Activated naive CD8-positive, alpha-beta T cell (primary cell): Measurements from ENCODE around the gene TTLL12.
"Not testable (repeated sequence)": the region's sequence is repeated elsewhere in the genome, so short reads cannot be mapped to it uniquely, and the experiment has no call there.

Source experiments
- H3K27ac Mint-ChIP-seq: one replicate; pipeline ENCODE4 v1.8.0; 2021; ENCODE audit warnings: mixed read lengths
- H3K27me3 Mint-ChIP-seq: one replicate; pipeline ENCODE4 v1.8.0; 2021; ENCODE audit warnings: mixed read lengths
- H3K36me3 Mint-ChIP-seq: one replicate; pipeline ENCODE4 v1.8.0; 2021; ENCODE audit warnings: mixed read lengths
- H3K4me1 Mint-ChIP-seq: one replicate; pipeline ENCODE4 v1.8.0; 2021; ENCODE audit warnings: low read depth, mixed read lengths
- H3K4me3 Mint-ChIP-seq: one replicate; pipeline ENCODE4 v1.8.0; 2021; ENCODE audit warnings: mild to moderate bottlenecking, mixed read lengths
- H3K9me3 Mint-ChIP-seq: one replicate; pipeline ENCODE4 v1.8.0; 2021; ENCODE audit warnings: low read depth, mixed read lengths

The TTLL12 gene

DNA sequence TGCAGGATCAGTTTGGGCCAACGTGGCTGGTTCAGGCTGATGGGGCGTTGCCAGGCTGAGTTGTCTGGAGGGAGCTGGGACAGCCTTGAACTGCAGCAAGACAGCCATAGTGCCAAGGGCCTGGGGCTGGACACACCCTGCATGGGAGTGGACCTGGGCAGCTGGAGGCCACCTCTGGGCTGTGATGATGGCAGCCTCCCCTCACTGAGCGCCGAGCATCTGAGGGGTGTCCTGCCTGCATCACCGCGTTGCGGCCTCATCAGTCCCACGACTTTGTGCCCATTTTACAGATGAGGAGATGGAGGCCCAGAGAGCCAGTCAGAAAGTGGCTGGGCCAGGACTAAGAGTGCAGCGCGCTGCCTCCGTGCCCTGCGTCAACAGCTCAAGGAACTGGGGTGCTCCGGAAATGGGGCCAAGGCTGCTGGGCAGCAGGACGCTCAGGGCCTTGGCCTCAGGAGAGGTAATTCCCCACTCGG, 36.2 kb downstream of the TTLL12 start:
- no peaks in the 10 kb centered on the region for H3K36me3 Mint-ChIP-seq
- H3K27ac Mint-ChIP-seq: peak overlapping the region; percentile 88
- no peaks in the 10 kb centered on the region for H3K9me3 Mint-ChIP-seq
- peak overlapping the region; percentile 93 for H3K4me3 Mint-ChIP-seq
- no peaks in the 10 kb centered on the region for H3K27me3 Mint-ChIP-seq
- peaks cover 20% of the 10 kb centered on the region for H3K4me1 Mint-ChIP-seq

DNA sequence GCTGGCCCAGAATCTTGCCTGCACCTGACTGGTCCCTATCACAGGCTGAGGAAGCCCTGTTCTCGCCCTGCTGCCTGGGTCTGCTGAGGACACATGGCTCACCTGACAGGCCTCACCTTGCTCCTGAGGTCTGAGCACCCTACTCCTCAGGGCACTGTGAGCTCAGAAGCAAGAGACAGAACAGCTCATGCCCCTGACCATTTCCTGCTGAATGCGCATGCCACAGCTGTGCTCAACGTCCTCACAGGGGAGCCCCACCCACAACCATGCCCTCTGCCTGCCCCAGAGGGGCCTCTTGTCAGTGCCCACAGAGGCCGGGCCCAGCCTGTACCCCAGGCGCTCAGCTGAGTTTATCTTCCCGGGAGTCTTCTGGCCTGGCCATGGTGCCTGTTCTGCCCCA, 38.4 kb downstream of the TTLL12 start:
- Mint-ChIP-seq H3K9me3 (no peaks in the 10 kb centered on the region), H3K4me1 (peaks cover 19% of the 10 kb centered on the region), H3K4me3 (no peak overlapping the region), H3K27ac (no peak overlapping the region), H3K27me3 (no peaks in the 10 kb centered on the region), H3K36me3 (no peaks in the 10 kb centered on the region)

DNA sequence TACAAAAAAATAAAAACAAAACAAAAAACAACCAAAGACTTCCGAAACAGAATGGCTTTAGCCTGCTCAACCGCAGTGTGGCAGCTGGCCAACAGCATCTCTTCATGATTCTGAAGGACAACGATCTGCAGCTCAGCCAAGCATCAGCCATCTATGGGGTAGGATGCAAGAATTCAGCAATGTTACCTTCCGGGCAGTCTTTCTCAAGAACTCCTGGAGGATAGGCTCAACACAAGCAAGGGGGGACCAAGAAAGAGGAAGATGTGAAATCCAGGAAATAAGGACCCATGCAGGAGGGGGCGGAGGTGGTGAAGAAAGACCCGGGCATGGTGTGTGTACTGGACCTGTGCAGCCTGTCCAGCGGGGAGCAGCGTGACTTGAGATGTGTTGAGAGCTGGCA, 39.1 kb downstream of the TTLL12 start:
- Mint-ChIP-seq H3K4me3 (no peak overlapping the region), H3K36me3 (no peaks in the 10 kb centered on the region), H3K27me3 (no peaks in the 10 kb centered on the region), H3K4me1 (peaks cover 20% of the 10 kb centered on the region), H3K9me3 (no peaks in the 10 kb centered on the region), H3K27ac (no peak overlapping the region)

DNA sequence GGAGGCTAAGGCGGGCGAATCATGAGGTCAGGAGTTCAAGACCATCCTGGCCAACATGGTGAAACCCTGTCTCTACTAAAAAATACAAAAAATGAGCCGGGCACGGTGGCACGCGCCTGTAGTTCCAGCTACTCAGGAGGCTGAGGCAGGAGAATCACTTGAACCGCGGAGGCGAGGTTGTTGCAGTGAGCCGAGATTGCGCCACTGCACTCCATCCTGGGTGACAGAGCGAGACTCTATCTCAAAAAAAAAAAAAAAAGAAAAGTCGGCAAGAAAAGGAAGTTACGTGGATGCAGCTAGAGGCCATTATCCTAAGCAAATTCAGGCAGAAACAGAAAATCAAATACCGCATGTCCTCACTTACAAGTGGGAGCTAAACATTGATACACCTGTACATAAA, 40.6 kb downstream of the TTLL12 start:
- H3K9me3 Mint-ChIP-seq, H3K27ac Mint-ChIP-seq, H3K27me3 Mint-ChIP-seq, H3K36me3 Mint-ChIP-seq, H3K4me3 Mint-ChIP-seq: not testable (repeated sequence)
- peaks cover 23% of the 10 kb centered on the region for H3K4me1 Mint-ChIP-seq

DNA sequence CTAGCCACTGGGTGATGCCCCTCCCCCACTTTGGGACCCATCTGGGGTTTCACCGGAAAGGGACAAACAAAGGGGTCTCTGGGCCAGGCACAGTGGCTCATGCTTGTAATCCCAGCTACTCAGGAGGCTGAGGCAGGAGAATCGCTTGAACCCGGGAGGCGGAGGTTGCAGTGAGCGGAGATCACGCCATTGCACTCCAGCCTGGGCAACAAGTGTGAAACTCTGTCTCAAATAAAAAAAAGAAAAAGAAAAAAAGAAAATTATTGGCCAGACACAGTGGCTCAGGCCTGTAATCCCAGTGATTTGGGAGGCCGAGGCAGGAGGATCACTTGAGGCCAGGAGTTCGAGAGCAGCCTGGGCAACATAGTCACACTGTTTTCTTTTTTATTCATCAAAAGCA, 41.6 kb downstream of the TTLL12 start:
- H3K4me1 Mint-ChIP-seq: peaks cover 24% of the 10 kb centered on the region
- not testable (repeated sequence) for H3K27ac Mint-ChIP-seq, H3K4me3 Mint-ChIP-seq, H3K9me3 Mint-ChIP-seq, H3K36me3 Mint-ChIP-seq, H3K27me3 Mint-ChIP-seq

DNA sequence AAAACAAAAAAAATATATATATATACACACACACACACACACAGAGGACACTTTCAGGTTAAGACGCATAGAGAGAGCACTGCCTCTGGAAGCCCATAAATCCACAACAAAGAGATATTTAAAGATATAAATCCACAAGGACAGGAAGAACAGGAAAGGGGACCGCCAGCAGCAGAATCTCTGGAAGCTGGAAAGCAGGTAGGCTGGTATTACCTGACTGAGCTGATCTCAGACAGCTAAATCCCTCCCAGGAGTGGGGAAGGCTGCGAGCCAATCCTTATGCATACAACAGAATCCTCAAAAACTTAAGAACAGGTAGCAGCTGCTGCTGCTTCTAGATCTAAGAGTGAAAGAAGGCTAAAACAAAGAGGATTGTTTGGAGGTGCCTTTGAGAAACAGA, 42.0 kb downstream of the TTLL12 start:
- no peaks in the 10 kb centered on the region for H3K27me3 Mint-ChIP-seq
- H3K36me3 Mint-ChIP-seq: peaks cover 3% of the 10 kb centered on the region
- no peak overlapping the region for H3K27ac Mint-ChIP-seq
- H3K4me3 Mint-ChIP-seq: no peak overlapping the region
- H3K4me1 Mint-ChIP-seq: peaks cover 26% of the 10 kb centered on the region
- H3K9me3 Mint-ChIP-seq: no peaks in the 10 kb centered on the region

DNA sequence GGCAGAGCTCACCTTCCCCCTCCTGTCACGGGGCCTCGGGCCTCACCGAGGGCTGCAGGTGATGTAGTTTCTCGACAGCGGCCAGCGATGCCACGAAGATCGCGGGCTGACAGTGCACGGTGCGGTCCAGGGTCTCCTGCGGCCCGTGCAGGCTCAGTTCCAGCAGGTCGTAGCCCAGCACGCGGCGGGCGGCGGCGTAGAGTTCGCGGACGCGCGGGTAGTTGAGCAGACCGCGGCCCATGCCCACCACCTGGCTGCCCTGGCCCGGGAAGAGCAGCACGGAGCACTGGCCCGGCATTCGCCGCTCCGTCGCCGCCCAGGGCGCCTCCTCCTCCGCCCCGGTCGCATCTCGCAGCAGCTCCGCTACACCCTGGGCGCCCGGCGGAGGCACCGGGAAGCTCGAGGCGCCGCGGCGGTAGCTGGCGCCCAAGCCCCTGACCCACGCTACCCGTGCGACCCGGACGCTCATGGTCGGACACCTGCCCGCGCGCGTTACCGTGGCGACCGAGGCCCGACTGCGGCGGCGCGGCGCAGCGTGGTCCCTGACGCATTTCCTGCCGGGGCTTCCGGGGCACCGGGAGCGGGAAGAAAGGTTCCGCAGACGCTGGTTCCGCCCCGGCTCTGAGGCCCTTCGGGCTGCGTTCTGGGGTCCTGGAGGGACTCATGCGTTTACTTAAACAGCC, 43.9 kb downstream of the TTLL12 start, which contains the start of gene MCAT:
TSS of gene MCAT (minus strand) at position 519 of the 683 bp plus-strand sequence. CDS start at position 469, 50 bp downstream.
- Mint-ChIP-seq H3K27me3 (no peaks in the 10 kb centered on the region), H3K36me3 (peaks cover 3% of the 10 kb centered on the region), H3K4me3 (peak within 1 kb of the TSS; percentile 88), H3K9me3 (no peaks in the 10 kb centered on the region), H3K27ac (peak within 1 kb of the TSS; percentile 92), H3K4me1 (peaks cover 26% of the 10 kb centered on the region)

DNA sequence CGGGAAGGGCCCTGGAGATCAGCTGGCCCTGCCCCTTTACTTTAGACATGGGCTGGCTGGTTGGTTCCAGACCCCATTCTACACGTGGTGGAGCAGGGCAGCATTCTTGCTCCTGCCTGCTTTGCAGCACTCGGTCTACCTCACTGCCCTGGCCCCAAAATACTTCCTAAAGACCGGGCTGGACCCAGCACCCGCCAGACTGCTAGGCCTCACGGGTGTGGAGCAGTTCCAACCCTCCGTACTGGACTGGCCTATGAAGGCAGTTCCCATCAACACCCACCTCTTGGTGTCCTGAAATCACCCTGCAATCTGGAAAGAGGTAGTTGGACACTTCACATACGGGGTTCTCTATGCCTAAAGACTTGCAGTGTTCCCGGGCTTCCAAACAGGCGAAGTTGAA, 50.1 kb downstream of the TTLL12 start:
- H3K36me3 Mint-ChIP-seq: peaks cover 5% of the 10 kb centered on the region
- H3K27me3 Mint-ChIP-seq: no peaks in the 10 kb centered on the region
- H3K4me3 Mint-ChIP-seq: no peak overlapping the region
- no peak overlapping the region for H3K27ac Mint-ChIP-seq
- H3K9me3 Mint-ChIP-seq: no peaks in the 10 kb centered on the region
- H3K4me1 Mint-ChIP-seq: peaks cover 10% of the 10 kb centered on the region

DNA sequence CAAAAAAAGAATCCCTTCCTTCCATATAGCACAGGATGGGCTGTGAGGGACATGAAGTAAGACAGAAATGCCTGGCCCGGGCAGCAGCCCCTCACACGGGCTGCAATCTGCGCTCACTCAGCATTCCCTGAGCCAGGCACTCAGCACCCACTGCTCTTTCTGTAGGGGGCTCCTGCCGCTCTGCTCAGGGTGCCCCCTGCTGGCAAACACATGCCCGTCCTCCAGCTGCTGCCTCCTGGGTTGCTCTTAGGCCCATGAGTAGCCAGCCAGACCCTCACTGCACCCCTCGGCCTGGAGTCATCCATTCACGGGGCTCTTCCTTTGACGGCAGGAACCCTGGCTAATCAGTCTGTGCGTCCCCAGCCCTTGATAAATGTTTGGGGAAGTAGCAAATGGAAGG, 50.7 kb downstream of the TTLL12 start:
- Mint-ChIP-seq H3K9me3 (no peaks in the 10 kb centered on the region), H3K4me3 (no peak overlapping the region), H3K27me3 (no peaks in the 10 kb centered on the region), H3K36me3 (peaks cover 5% of the 10 kb centered on the region), H3K4me1 (peaks cover 7% of the 10 kb centered on the region), H3K27ac (no peak overlapping the region)

DNA sequence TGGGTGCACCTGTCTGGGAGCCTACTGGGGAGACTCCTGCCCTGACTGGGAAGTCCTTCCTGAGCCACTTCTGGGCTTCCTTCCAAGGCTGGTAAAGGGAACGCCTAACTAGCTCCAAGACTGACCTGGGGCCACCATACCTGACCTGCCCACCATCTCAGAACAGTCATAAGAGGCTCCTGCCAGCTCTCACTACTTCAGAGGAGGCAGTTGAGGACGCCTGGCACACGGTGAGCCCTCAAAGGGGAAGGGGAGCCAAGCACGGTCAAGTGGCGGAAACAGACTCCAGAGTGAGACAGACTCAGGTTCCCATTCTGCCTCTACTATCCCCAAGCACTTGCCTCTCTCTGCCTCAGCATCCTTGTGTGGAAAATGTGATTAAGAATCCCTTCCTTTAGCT, 51.4 kb downstream of the TTLL12 start:
- no peaks in the 10 kb centered on the region for H3K27me3 Mint-ChIP-seq
- peaks cover 2% of the 10 kb centered on the region for H3K36me3 Mint-ChIP-seq
- H3K4me3 Mint-ChIP-seq: no peak overlapping the region
- no peak overlapping the region for H3K27ac Mint-ChIP-seq
- peaks cover 2% of the 10 kb centered on the region for H3K4me1 Mint-ChIP-seq
- no peaks in the 10 kb centered on the region for H3K9me3 Mint-ChIP-seq

DNA sequence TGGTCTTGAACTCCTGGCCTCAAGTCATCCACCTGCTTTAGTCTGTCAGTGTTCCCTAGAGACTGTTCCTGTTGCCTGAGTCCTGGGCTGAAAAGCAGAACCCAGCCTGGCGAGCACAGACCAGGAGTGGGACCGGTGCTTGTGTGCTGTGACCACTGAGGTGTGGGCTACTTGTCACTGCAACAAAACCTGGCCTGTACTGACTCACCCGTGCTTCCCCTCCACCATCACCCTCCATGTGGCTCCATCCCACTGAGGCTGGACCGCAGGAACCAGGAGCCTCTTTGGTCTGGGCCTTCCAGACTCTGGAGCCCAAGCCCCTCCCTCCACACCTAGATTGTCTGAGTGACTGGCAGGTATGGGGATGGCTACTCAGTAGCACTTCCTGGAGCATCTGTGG, 52.4 kb downstream of the TTLL12 start:
- Mint-ChIP-seq H3K4me1 (no peaks in the 10 kb centered on the region), H3K27me3 (no peaks in the 10 kb centered on the region), H3K36me3 (peaks cover 2% of the 10 kb centered on the region), H3K27ac (no peak overlapping the region), H3K9me3 (no peaks in the 10 kb centered on the region), H3K4me3 (no peak overlapping the region)

DNA sequence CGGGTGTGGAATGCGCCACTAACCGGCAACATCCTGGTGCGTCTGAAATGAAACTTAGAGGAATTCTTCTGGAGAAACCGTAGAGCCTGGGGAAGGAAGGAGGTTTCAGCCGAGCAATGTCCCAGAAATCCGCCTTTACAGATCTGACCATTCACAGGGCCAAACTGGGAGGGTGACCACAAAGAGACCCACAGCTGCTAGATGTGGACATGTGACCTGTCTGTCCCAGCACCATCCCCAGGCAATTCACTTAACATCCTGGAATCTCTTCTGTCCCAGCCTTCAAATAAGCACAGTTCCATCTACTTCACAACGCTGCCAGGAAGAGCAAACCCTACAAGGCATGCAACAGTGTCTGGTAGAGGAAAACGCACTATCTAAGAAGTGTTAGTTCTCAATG, 53.5 kb downstream of the TTLL12 start:
- H3K36me3 Mint-ChIP-seq: peaks cover 2% of the 10 kb centered on the region
- no peak overlapping the region for H3K4me3 Mint-ChIP-seq
- H3K27ac Mint-ChIP-seq: no peak overlapping the region
- H3K4me1 Mint-ChIP-seq: no peaks in the 10 kb centered on the region
- H3K9me3 Mint-ChIP-seq: no peaks in the 10 kb centered on the region
- no peaks in the 10 kb centered on the region for H3K27me3 Mint-ChIP-seq

DNA sequence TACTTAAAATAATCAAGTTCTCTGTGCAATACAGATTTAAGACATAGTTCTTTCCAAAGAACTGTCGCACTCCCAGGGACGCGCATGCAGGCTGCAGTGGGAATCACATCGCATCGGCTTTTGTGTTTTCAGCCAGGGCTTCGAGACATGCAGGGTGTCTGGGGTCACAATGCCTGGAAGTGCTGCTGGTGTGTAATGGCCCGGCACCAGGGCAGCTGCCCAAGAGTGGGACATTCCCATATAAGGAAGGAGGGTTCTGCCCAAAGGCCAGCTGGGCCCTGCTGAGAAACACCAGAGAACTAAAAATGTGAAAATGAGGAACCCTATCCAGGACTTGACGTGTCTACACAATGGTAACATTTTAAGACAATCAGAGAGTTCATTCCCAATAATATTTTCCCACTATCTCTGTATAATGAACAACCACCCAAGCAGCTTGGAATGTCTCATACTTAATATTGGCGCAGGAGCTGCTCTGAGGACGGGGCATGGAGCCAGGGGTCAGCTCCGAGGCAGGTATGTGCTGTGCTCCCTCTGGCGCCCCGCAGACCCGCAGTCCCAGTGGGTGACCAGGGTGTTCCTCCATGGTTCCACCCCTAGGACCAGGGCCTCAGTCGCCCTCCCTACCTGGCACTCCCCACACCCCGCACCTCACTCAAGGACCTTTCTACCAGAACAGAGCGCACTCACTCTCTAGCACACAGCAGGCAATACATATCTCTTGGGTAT, 55.0 kb downstream of the TTLL12 start:
- Mint-ChIP-seq H3K4me1 (peaks cover under 1% of the 10 kb centered on the region), H3K36me3 (peaks cover 2% of the 10 kb centered on the region), H3K9me3 (no peaks in the 10 kb centered on the region), H3K4me3 (no peak overlapping the region), H3K27ac (no peak overlapping the region), H3K27me3 (no peaks in the 10 kb centered on the region)

DNA sequence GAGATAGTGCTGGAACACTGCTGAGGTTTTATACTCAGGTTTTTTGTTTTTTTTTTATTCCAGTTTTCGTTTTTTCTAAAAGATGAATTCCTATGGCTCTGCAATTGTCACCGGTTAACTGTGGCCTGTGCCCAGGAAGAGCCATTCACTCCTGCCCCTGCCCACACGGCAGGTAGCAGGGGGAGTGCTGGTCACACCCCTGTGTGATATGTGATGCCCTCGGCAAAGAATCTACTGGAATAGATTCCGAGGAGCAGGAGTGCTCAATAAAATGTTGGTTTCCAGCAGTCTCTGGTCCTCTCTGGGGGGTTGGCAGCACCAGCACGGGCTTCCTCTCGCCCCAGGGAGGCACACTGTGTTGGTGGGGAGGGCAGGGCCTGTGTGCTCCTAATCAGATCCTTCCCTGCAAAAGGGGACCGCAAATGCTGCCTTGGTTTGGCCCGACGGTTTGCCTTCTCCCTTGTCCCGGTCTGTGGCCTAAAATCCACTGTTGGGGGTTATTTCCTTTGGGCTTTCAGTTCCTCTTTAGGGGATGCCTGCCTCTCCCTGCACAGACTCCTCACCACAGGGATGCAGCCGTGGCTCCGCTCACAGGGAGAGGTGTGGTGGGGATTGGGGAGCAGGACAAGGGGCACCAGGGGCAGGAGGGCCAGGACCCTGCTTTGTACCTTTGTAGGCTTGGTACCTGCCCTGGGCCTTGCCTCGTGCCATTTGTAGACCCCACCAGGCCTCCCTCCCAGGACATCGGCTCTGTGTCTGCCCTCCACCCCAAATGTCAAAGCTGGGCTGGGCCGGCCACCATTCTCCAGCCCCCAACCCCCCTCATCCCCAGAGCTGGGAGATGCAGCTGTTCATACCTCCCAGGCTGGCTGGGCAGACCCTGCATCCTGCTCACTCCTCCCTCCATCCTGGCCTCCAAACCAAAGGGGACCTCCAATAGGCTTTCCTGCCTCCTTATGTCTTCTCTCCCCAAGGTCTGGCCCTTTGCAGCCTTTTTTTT, 57.2 kb downstream of the TTLL12 start:
- Mint-ChIP-seq H3K4me1 (peaks cover 2% of the 10 kb centered on the region), H3K4me3 (no peak overlapping the region), H3K9me3 (no peaks in the 10 kb centered on the region), H3K36me3 (peaks cover 2% of the 10 kb centered on the region), H3K27me3 (no peaks in the 10 kb centered on the region), H3K27ac (no peak overlapping the region)

DNA sequence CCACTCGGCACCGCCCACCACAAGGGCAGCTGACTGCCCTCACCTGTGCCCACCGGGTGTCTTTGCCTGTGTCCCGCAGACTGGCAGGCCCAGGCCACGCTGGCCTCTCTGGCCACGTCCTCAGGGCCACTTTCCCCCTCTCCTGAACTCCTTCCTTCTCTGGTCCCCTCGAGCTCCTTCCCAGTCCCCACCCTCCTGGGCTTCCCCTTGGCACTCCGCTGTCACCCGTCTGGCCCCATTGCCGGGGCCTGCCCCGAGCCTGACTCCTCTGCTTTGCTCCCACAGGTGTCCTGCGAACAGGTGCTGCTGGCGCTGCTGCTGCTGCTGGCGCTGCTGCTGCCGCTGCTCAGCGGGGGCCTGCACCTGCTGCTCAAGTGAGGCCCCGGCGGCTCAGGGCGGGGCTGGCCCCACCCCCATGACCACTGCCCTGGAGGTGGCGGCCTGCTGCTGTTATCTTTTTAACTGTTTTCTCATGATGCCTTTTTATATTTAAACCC, 58.0 kb downstream of the TTLL12 start:
- no peak overlapping the region for H3K4me3 Mint-ChIP-seq
- no peak overlapping the region for H3K27ac Mint-ChIP-seq
- peaks cover 2% of the 10 kb centered on the region for H3K36me3 Mint-ChIP-seq
- no peaks in the 10 kb centered on the region for H3K27me3 Mint-ChIP-seq
- peaks cover 2% of the 10 kb centered on the region for H3K4me1 Mint-ChIP-seq
- H3K9me3 Mint-ChIP-seq: no peaks in the 10 kb centered on the region
